CD4-positive, alpha-beta memory T cell (primary cell): ENCODE results near the gene MEIS2. TPM values are rescaled to one million over a fixed set of nuclear protein-coding genes. Genes with fewer than 3 reads are reported as not detected.

Source experiments
- CTCF ChIA-PET: fragments of 350-600 bp; sonication (Branson Sonifier 250); formaldehyde crosslinking; loops from one replicate; lab custom pipeline; 2021; ENCODE audit warnings: inconsistent platforms; ENCODE audit not compliant: partially characterized antibody; lab: Charles Lee
- POLR2A ChIA-PET: fragments of 350-600 bp; sonication (Branson Sonifier 250); formaldehyde crosslinking; loops from one replicate; lab custom pipeline; 2021; ENCODE audit not compliant: partially characterized antibody; lab: Charles Lee
- DNase-seq, 5 donors: peaks; one replicate each; pipeline versions ENCODE4 v3.0.0 to v3.0.0-alpha.2; 2020 to 2022; ENCODE audit warnings: mixed read lengths in 1 of 5
- H3K27ac ChIP-seq: one replicate; pipeline ENCODE4 v1.7.0; 2013; ENCODE audit warnings: low read depth, low read length
- H3K27me3 ChIP-seq: 2 replicates; pipeline ENCODE4 v1.7.0; 2013; ENCODE audit warnings: mild to moderate bottlenecking, low read length, moderate library complexity; ENCODE audit not compliant: insufficient read depth
- H3K36me3 ChIP-seq: 2 replicates; pipeline ENCODE4 v1.7.0; 2013; ENCODE audit warnings: mild to moderate bottlenecking, low read length, moderate library complexity; ENCODE audit not compliant: insufficient read depth
- H3K4me1 ChIP-seq: 2 replicates; pipeline ENCODE4 v1.7.0; 2013; ENCODE audit warnings: mild to moderate bottlenecking, low read length, moderate library complexity; ENCODE audit not compliant: insufficient read depth
- H3K4me3 ChIP-seq, 2 donors: one replicate each; pipeline ENCODE4 v1.7.0; 2013; ENCODE audit warnings: low read length in 2 of 2, mild to moderate bottlenecking in 1 of 2
- H3K9me3 ChIP-seq, 2 donors: one replicate each; pipeline ENCODE4 v1.7.0; 2013; ENCODE audit warnings: low read length in 2 of 2, control low read depth in 1 of 2; ENCODE audit not compliant: control insufficient read depth in 1 of 2
- H3K27ac Mint-ChIP-seq, 7 donors: one replicate each; pipeline ENCODE4 v1.8.0; 2020 to 2021; ENCODE audit warnings: mixed read lengths in 7 of 7, mild to moderate bottlenecking in 6 of 7, inconsistent platforms in 3 of 7, moderate library complexity in 3 of 7
- H3K27me3 Mint-ChIP-seq, 2 donors: one replicate each; pipeline ENCODE4 v1.8.0; 2020 to 2021; ENCODE audit warnings: mixed read lengths in 2 of 2
- H3K36me3 Mint-ChIP-seq, 2 donors: one replicate each; pipeline ENCODE4 v1.8.0; 2020 to 2021; ENCODE audit warnings: mixed read lengths in 2 of 2, inconsistent platforms in 1 of 2, mild to moderate bottlenecking in 1 of 2
- H3K4me1 Mint-ChIP-seq, 4 donors: one replicate each; pipeline ENCODE4 v1.8.0; 2020 to 2021; ENCODE audit warnings: mixed read lengths in 4 of 4, mild to moderate bottlenecking in 1 of 4
- H3K4me3 Mint-ChIP-seq, 8 donors: one replicate each; pipeline ENCODE4 v1.8.0; 2020 to 2021; ENCODE audit warnings: mixed read lengths in 8 of 8, mild to moderate bottlenecking in 7 of 8, moderate library complexity in 6 of 8, inconsistent platforms in 3 of 8
- H3K9me3 Mint-ChIP-seq, 8 donors: one replicate each; pipeline ENCODE4 v1.8.0; 2020 to 2021; ENCODE audit warnings: mixed read lengths in 8 of 8, mild to moderate bottlenecking in 5 of 8, inconsistent platforms in 3 of 8, moderate library complexity in 1 of 8
- intact Hi-C: fragments of 100-400 bp; cut with micrococcal nuclease; formaldehyde crosslinking; loops from one replicate; pipeline ENCODE4 v1.15.1; 2023
- polyA plus RNA-seq, 2 donors: library from polyadenylated mRNA; unstranded; fragments of 300-500 nt; fragmentation: Illumina TruSeq; gene quantifications; one replicate each; pipeline ENCODE4 v1.2.3, GENCODE V29; 2021
- total RNA-seq, 2 experiments: library from RNA; stranded (reverse); gene quantifications; one replicate each; pipeline ENCODE4 v1.2.3, GENCODE V29; 2021

Gene MEIS2
- total and polyA plus RNA-seq, 4 experiments from 2014 or later = not detected

GRCh38 chr15:36881516-36881915 is 218.8 kb downstream of the MEIS2 start:
- Mint-ChIP-seq H3K9me3 (peaks cover 0 to 22% (median 11%) of the 10 kb centered on the region in 8 donors), H3K36me3 (no peaks in the 10 kb centered on the region), H3K4me3 (no peak overlapping the region), H3K27me3 (peaks cover 65 to 79% of the 10 kb centered on the region in 2 donors), H3K27ac (no peak overlapping the region), H3K4me1 (peaks cover 8 to 24% (median 9%) of the 10 kb centered on the region in 4 donors)
- no peaks in the 10 kb centered on the region for H3K36me3 ChIP-seq
- H3K27me3 ChIP-seq = peaks cover 55% of the 10 kb centered on the region
- no peak overlapping the region for H3K27ac ChIP-seq
- ChIA-PET POLR2A (no interaction called here), CTCF (no interaction called here)
- H3K9me3 ChIP-seq = no peaks in the 10 kb centered on the region
- no peak overlapping the region for H3K4me3 ChIP-seq
- peaks cover 4% of the 10 kb centered on the region for H3K4me1 ChIP-seq
- intact Hi-C loops = loop anchor here (5.0 kb wide), 1 partner anchor 1471 kb away; no protein-coding TSS in a partner anchor
- no peak for DNase-seq

- H3K4me1 Mint-ChIP-seq = peaks cover 8 to 24% (median 9%) of the 10 kb centered on the region in 4 donors
- CTCF ChIA-PET = no interaction called here
- Histone ChIP-seq H3K36me3 (no peaks in the 10 kb centered on the region), H3K27ac (no peak overlapping the region), H3K4me1 (peaks cover 4% of the 10 kb centered on the region), H3K9me3 (no peaks in the 10 kb centered on the region), H3K4me3 (no peak overlapping the region), H3K27me3 (peaks cover 54% of the 10 kb centered on the region)
- H3K4me3 Mint-ChIP-seq = no peak overlapping the region
- no peak for DNase-seq
- POLR2A ChIA-PET = no interaction called here
- no peak overlapping the region for H3K27ac Mint-ChIP-seq
- peaks cover 62 to 75% of the 10 kb centered on the region in 2 donors for H3K27me3 Mint-ChIP-seq
- intact Hi-C loops = loop anchor here (5.0 kb wide), 1 partner anchor 1471 kb away; no protein-coding TSS in a partner anchor
- H3K9me3 Mint-ChIP-seq = peaks cover 0 to 18% (median 9%) of the 10 kb centered on the region in 8 donors
- H3K36me3 Mint-ChIP-seq = no peaks in the 10 kb centered on the region
These were observed 219.4 kb downstream of the MEIS2 start for GRCh38 chr15:36880913-36881460.

DNA sequence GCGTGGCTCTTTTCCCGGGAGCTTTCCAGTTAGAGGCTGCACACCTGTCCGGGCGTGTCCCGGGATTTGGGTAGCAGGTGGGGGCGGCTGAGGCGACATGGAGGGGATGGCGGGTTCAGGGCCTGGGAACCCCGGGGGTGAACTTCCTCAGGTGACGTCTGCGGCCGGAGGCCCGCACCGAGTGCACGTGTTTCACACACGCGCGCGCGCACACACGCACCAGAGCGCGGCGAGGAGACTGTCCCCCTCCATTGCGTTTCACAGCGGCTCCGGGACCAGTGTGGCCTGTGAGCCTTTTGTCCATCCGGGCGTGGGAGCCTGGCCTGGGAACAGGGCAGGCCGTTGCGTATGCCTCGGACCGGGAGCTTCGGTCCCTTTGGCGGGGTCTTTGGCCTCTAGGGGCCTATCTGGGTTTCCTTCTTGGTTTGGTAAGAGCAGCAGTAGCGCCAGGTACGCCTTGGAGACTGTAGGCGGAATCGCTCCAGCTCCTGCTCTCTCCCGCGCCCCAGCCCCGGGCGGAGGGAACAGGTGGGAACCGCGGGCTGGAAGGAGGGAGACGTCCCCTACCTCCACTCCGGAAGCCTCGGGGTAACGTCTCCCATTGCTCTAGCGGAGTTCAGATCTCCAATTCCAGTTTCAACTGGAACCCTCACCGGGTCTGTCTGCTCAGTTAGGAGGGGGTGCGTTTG is 220.0 kb downstream of the MEIS2 start:
- intact Hi-C loops = loop anchor here (5.0 kb wide), 1 partner anchor 1472 kb away; no protein-coding TSS in a partner anchor
- ChIA-PET POLR2A (no interaction called here), CTCF (no interaction called here)
- H3K4me3 ChIP-seq = no peak overlapping the region
- no peaks in the 10 kb centered on the region for H3K36me3 ChIP-seq
- DNase-seq = no peak
- Mint-ChIP-seq H3K36me3 (no peaks in the 10 kb centered on the region), H3K9me3 (peaks cover 0 to 17% (median 7%) of the 10 kb centered on the region in 8 donors), H3K4me3 (no peak overlapping the region), H3K27me3 (peaks cover 58 to 71% of the 10 kb centered on the region in 2 donors), H3K27ac (no peak overlapping the region), H3K4me1 (peaks cover 8 to 24% (median 9%) of the 10 kb centered on the region in 4 donors)
- no peaks in the 10 kb centered on the region for H3K9me3 ChIP-seq
- peaks cover 4% of the 10 kb centered on the region for H3K4me1 ChIP-seq
- H3K27ac ChIP-seq = no peak overlapping the region
- H3K27me3 ChIP-seq = peaks cover 50% of the 10 kb centered on the region

- H3K9me3 ChIP-seq = no peaks in the 10 kb centered on the region
- Mint-ChIP-seq H3K4me1 (peaks cover 8 to 22% (median 9%) of the 10 kb centered on the region in 4 donors), H3K36me3 (no peaks in the 10 kb centered on the region), H3K9me3 (peaks cover 0 to 10% (median 5%) of the 10 kb centered on the region in 8 donors), H3K27ac (no peak overlapping the region), H3K27me3 (peaks cover 53 to 67% of the 10 kb centered on the region in 2 donors), H3K4me3 (no peak overlapping the region)
- H3K36me3 ChIP-seq = no peaks in the 10 kb centered on the region
- POLR2A ChIA-PET = no interaction called here
- no peak overlapping the region for H3K27ac ChIP-seq
- intact Hi-C loops = loop anchor here (5.0 kb wide), 1 partner anchor 1473 kb away; no protein-coding TSS in a partner anchor
- DNase-seq = no peak
- H3K27me3 ChIP-seq = peaks cover 44% of the 10 kb centered on the region
- no peak overlapping the region for H3K4me3 ChIP-seq
- CTCF ChIA-PET = no interaction called here
- peaks cover 4% of the 10 kb centered on the region for H3K4me1 ChIP-seq
These were observed 220.7 kb downstream of the MEIS2 start for GRCh38 chr15:36879568-36880222.

DNA sequence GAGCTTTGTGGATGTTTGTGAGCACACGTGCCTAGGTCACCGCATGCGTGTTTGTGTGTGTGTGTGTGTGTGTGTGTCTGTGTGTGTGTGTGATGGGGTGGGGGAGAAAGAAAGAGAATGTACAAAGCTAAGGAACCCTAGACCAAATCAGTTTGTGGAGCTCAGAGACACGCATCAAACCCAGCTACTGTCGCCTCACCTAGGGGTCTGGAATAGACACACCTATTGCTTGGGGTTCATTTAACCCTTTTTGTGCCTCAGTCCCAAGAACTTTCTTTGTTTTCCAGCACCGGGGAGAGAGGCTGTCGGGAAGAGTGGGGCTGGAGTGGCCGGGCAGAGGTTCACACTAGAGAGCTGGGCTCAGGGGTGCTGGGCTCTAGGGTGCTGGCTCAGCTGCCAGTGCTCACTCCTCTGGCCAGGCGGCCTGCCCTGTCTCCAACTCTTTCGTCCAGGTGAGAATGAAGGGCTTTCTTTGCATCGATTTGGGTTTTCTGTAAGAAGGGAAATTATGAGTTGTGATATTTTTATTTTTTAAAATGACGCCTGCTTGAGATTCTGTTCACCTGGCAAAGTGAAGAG is 221.6 kb downstream of the MEIS2 start:
- peaks cover 0 to 9% (median 3%) of the 10 kb centered on the region in 8 donors for H3K9me3 Mint-ChIP-seq
- Histone ChIP-seq H3K4me1 (peaks cover 1% of the 10 kb centered on the region), H3K4me3 (no peak overlapping the region), H3K36me3 (no peaks in the 10 kb centered on the region), H3K27me3 (peaks cover 38% of the 10 kb centered on the region), H3K27ac (no peak overlapping the region), H3K9me3 (no peaks in the 10 kb centered on the region)
- H3K27ac Mint-ChIP-seq = no peak overlapping the region
- peaks cover 50 to 60% of the 10 kb centered on the region in 2 donors for H3K27me3 Mint-ChIP-seq
- H3K4me1 Mint-ChIP-seq = peaks cover 5 to 16% (median 8%) of the 10 kb centered on the region in 4 donors
- H3K4me3 Mint-ChIP-seq = peak overlapping the region in 2 of 8 donors; percentile 32 to 34
- no peaks in the 10 kb centered on the region for H3K36me3 Mint-ChIP-seq
- DNase-seq = no peak
- ChIA-PET POLR2A (no interaction called here), CTCF (no interaction called here)
- intact Hi-C loops = no loop called here

DNA sequence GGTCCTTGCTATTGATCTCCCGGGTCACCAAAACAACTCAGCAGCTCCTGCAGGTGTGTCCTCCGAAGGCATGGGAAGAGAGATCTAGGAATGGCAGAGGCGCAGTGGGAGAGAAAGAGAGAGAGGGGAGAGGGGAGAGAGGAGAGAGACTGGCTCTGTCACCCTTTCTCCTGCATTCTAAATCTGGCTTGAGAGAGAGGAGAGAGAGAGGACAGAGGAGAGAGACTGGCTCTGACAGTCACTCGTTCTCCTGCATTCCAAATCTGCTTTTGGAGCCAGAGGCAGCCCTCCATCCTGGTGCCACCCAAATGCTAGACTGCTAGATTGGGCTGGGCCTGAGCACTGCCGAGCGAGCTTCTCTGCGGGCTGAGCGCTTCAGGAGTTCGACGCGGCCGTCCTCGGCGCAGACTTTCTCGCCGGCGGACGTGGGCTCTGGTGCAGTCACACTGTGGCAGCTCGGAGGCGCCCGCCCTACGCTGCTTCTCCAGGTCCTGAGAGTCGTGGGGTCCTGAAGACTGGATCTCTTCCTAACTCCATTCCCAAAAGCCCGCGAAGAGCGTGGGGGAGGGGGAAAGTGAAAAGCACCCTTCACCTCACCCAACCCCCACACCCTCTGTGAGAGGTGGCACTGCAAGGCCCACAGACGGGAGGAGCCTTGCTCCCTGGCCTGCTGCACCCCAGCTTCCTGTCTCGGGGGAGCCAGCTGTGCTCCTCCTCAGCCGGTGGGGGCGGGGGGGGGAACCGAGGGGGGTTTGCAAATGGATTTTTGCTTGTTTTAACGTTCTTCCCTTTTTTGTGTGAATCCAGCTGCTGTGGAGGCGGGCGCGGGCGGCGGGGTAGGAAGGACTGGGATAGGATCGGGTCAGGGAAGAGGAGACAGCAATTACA is 222.3 kb downstream of the MEIS2 start:
- POLR2A ChIA-PET = no interaction called here
- H3K27me3 ChIP-seq = peaks cover 33% of the 10 kb centered on the region

More for the DNA sequence above, 222.3 kb downstream of the MEIS2 start:
- Histone ChIP-seq H3K36me3 (no peaks in the 10 kb centered on the region), H3K4me1 (no peaks in the 10 kb centered on the region), H3K4me3 (no peak overlapping the region), H3K27ac (no peak overlapping the region), H3K9me3 (no peaks in the 10 kb centered on the region)
- Mint-ChIP-seq H3K9me3 (peaks cover 0 to 11% (median 4%) of the 10 kb centered on the region in 8 donors), H3K36me3 (no peaks in the 10 kb centered on the region), H3K27ac (no peak overlapping the region), H3K27me3 (peaks cover 52 to 57% of the 10 kb centered on the region in 2 donors), H3K4me3 (peak overlapping the region in 6 of 8 donors; percentile 9 to 57 (median 37)), H3K4me1 (peaks cover 4 to 16% (median 6%) of the 10 kb centered on the region in 4 donors)
- intact Hi-C loops = no loop called here
- CTCF ChIA-PET = no interaction called here
- no peak for DNase-seq
